ENCODE results near the gene RBMS3. TPM values are rescaled to one million over a fixed set of nuclear protein-coding genes. Genes with fewer than 3 reads are reported as not detected.
"Not testable (repeated sequence)": the region's sequence is repeated elsewhere in the genome, so short reads cannot be mapped to it uniquely, and the experiment has no call there.

The RBMS3 gene
- total and polyA plus RNA-seq, 12 donors: 8.7 to 90.1 (median 51.2) TPM

DNA sequence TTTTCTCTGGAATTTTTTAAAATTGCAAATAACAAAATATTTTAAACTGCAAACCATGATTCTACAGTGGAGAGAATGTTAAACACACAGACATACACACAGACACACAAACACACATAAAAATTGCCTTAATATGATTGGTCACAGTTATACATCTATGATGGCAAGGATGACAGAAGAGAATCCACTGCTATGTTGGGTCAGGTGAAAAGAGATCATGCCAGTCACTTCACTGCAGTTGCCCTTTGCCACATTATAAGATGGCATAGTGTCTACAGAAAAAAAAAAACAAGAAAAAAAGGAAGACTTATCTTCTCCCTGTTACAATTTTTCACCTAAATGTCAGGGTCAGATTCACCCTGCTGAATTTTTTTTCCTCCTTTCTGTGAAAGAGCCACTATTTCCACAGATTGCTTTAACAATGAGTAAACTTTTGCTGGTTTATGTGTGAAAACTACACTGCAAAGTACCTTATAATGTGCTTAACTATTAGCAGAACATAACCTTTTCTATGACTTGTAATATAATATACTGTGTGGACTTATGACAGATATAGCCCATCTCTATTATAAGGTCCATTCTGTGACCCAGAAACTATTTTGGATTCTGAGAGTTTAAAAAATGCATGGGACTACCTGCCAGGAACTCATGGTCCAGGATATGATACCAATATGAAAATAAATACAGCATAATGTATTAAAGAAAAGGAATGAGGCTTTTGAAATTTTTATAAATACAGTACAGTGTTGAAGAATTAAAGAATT, 111.9 kb downstream of the RBMS3 start:
- no peak overlapping the region for H3K4me3 ChIP-seq
- no peaks in the 10 kb centered on the region for H3K27me3 ChIP-seq
- no peak for DNase-seq
- intact Hi-C loops (cut with DNase I): no loop called here
- H3K27ac ChIP-seq: no peak overlapping the region
- TF ChIP-seq, protein P1, sequence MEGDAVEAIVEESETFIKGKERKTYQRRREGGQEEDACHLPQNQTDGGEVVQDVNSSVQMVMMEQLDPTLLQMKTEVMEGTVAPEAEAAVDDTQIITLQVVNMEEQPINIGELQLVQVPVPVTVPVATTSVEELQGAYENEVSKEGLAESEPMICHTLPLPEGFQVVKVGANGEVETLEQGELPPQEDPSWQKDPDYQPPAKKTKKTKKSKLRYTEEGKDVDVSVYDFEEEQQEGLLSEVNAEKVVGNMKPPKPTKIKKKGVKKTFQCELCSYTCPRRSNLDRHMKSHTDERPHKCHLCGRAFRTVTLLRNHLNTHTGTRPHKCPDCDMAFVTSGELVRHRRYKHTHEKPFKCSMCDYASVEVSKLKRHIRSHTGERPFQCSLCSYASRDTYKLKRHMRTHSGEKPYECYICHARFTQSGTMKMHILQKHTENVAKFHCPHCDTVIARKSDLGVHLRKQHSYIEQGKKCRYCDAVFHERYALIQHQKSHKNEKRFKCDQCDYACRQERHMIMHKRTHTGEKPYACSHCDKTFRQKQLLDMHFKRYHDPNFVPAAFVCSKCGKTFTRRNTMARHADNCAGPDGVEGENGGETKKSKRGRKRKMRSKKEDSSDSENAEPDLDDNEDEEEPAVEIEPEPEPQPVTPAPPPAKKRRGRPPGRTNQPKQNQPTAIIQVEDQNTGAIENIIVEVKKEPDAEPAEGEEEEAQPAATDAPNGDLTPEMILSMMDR (IDR thresholded peaks at IDR 0.05): no peak
- TF ChIP-seq POLR2A (IDR thresholded peaks at IDR 0.05): no peak
- no peaks in the 10 kb centered on the region for H3K36me3 ChIP-seq (replicated peaks in 1 of 2)
- peaks cover 0 to 7% of the 10 kb centered on the region in 2 donors for H3K4me1 ChIP-seq (replicated peaks in 1 of 2)
- no peaks in the 10 kb centered on the region for H3K9me3 ChIP-seq (replicated peaks in 1 of 3)

DNA sequence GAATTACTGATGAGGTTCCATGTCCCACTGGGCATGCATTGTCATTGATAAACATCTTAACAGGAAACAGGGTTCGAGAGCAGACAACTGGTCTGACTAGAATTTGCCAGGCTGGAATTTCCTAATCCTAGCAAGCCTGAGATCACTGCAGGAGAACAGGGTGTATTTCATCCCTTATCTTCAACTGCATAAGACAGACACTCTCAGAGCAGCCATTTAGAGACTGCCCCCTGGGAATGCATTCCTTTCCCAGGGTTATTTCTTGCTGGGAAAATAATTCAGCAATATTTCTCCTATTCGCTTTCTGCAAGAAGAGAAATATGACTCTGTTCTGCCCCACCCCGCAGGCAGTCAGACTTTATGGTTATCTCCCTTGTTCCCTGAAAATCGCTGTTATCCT, 113.1 kb downstream of the RBMS3 start:
- H3K27ac ChIP-seq; H3K36me3 ChIP-seq (replicated peaks in 1 of 2); intact Hi-C loops (cut with DNase I); H3K27me3 ChIP-seq; H3K9me3 ChIP-seq (replicated peaks in 1 of 3); H3K4me3 ChIP-seq: not testable (repeated sequence)
- WGBS, 4 donors: 81 to 93% (median 83%) methylated on average over 4 of the region's 4 CpGs
- DNase-seq: peak in 1 of 7 donors; percentile 16
- H3K4me1 ChIP-seq (replicated peaks in 1 of 2): peaks cover 0 to 13% of the 10 kb centered on the region in 2 donors

DNA sequence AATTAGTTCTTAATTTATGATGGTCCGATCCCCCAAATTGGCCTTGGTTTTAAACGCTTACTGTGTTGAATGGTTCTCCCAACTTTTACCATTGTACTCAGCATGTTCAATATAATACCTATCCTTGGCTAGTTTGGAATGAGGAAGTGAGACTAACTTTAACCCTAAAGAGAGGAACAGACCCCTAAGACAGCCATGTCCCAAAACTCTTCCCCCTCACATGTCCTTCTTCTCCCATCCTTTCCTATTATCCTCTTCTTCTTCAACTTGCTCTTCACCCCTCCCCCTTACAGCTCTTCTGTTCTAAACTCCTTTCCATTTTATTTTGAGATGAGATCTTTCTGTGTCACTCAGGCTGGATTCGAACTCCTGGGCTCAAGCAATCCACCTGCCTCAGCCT, 116.5 kb downstream of the RBMS3 start:
- H3K9me3 ChIP-seq (replicated peaks in 1 of 3): no peaks in the 10 kb centered on the region
- TF ChIP-seq, protein P1 (IDR thresholded peaks at IDR 0.05): no peak
- TF ChIP-seq POLR2A (IDR thresholded peaks at IDR 0.05): no peak
- WGBS, 4 donors: 94 to 97% (median 95%) methylated on average over 3 of the region's 3 CpGs
- H3K27ac ChIP-seq: no peak overlapping the region
- no peak overlapping the region for H3K4me3 ChIP-seq
- H3K4me1 ChIP-seq (replicated peaks in 1 of 2): peaks cover 0 to 12% of the 10 kb centered on the region in 2 donors
- H3K27me3 ChIP-seq: no peaks in the 10 kb centered on the region
- no peak for DNase-seq
- no peaks in the 10 kb centered on the region for H3K36me3 ChIP-seq (replicated peaks in 1 of 2)
- intact Hi-C loops (cut with DNase I): no loop called here

DNA sequence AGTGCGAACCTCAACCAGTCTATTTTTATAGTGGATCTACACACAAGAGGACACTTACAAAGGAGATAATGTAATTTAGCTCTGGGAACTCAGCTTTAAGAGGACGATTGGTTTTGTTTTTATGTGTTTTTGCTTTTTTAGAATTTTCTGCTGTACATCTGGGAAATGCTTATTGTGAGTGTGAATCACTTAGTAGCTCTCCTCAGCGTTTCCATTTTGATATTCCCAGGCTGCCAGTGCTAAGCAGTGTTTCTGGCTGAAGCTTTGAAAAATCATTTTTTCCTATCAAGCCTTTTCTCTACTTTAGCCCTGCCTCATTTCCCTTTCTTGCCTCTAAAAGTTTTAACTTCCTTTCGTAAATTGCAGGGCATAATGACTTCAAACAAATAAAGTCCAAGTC, 117.9 kb downstream of the RBMS3 start:
- Histone ChIP-seq H3K27me3 (no peaks in the 10 kb centered on the region), H3K36me3 (replicated peaks in 1 of 2) (no peaks in the 10 kb centered on the region), H3K9me3 (replicated peaks in 1 of 3) (no peaks in the 10 kb centered on the region), H3K27ac (no peak overlapping the region), H3K4me3 (no peak overlapping the region), H3K4me1 (replicated peaks in 1 of 2) (peaks cover 0 to 6% of the 10 kb centered on the region in 2 donors)
- intact Hi-C loops (cut with DNase I): no loop called here
- no peak for DNase-seq
- TF ChIP-seq POLR2A (IDR thresholded peaks at IDR 0.05): no peak
- TF ChIP-seq, protein P1 (IDR thresholded peaks at IDR 0.05): no peak
- 84 to 86% (median 85%) methylated on average over 4 of the region's 4 CpGs for WGBS, 4 donors

DNA sequence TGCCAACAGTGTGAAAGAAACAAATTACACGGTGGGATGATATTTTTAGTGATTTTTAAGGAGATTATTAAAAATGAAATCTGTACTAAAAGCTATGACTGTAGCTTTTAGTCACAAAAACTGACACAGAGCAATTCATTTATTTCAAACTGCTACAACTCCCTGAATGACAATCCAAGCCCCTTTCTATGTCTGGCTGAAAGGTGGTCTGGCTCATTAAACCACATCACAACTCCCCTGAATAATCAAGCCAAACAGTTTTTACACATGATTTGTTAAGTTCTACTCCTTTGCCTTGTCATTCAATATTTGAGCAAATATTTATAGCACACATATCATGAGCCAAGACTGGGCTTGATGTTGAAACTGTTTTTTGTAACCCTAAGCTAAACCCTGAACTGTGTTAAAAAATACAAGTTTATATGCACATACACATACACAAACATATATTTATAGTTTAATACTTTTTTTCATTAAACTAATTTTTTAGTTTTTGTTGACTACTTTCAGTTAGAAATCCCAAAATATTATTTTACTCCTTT, 125.5 kb downstream of the RBMS3 start:
- intact Hi-C loops (cut with DNase I): no loop called here
- Histone ChIP-seq H3K36me3 (replicated peaks in 1 of 2) (no peaks in the 10 kb centered on the region), H3K27ac (no peak overlapping the region), H3K4me3 (no peak overlapping the region), H3K9me3 (replicated peaks in 1 of 3) (no peaks in the 10 kb centered on the region), H3K27me3 (no peaks in the 10 kb centered on the region), H3K4me1 (replicated peaks in 1 of 2) (peaks cover 0 to 32% of the 10 kb centered on the region in 2 donors)
- TF ChIP-seq, protein P1 (IDR thresholded peaks at IDR 0.05): no peak
- no peak for DNase-seq
- WGBS, 4 donors: 24 to 49% (median 42%) methylated on average over 1 of the region's 1 CpG
